ENCODE measurements around the gene AKAP8L.

The AKAP8L gene

GRCh38 chr19:15432629-15433518, 14.1 kb upstream of the AKAP8L start:
- peak overlapping the region; percentile 86 for H3K4me3 Mint-ChIP-seq
- no peaks in the 10 kb centered on the region for H3K9me3 Mint-ChIP-seq
- H3K27me3 Mint-ChIP-seq: no peaks in the 10 kb centered on the region
- peak overlapping the region; percentile 94 for H3K27ac Mint-ChIP-seq
- CTCF ChIA-PET: interaction anchor here (1.4 to 1.6 kb wide), 3 partner anchors 13 to 123 kb away, joined by 4 to 11 read pairs (median 7); partner anchors contain the start of gene AKAP8L
- H3K4me1 Mint-ChIP-seq: peaks cover 38% of the 10 kb centered on the region
- DNase-seq: peak; percentile 95
- peaks cover 3% of the 10 kb centered on the region for H3K36me3 Mint-ChIP-seq

- peaks cover 38% of the 10 kb centered on the region for H3K4me1 Mint-ChIP-seq
- no peaks in the 10 kb centered on the region for H3K27me3 Mint-ChIP-seq
- peak overlapping the region; percentile 89 for H3K27ac Mint-ChIP-seq
- H3K9me3 Mint-ChIP-seq: no peaks in the 10 kb centered on the region
- CTCF ChIA-PET: interaction anchor here (1.4 to 3.1 kb wide), 5 partner anchors 12 to 124 kb away, joined by 4 to 19 read pairs (median 7); partner anchors contain the start of gene AKAP8L
- H3K36me3 Mint-ChIP-seq: peaks cover 8% of the 10 kb centered on the region
- peak; percentile 56 for DNase-seq
- peak overlapping the region; percentile 95 for H3K4me3 Mint-ChIP-seq
Measured at GRCh38 chr19:15432018-15432494, 13.3 kb upstream of the AKAP8L start.

GRCh38 chr19:15431396-15432017, 12.7 kb upstream of the AKAP8L start:
- H3K4me3 Mint-ChIP-seq: peak overlapping the region; percentile 95
- peaks cover 12% of the 10 kb centered on the region for H3K36me3 Mint-ChIP-seq
- CTCF ChIA-PET: interaction anchor here (1.9 to 3.1 kb wide), 2 partner anchors 11 to 124 kb away, joined by 7 to 19 read pairs; partner anchors contain the start of gene AKAP8L
- no peaks in the 10 kb centered on the region for H3K9me3 Mint-ChIP-seq
- no peak for DNase-seq
- H3K4me1 Mint-ChIP-seq: peaks cover 38% of the 10 kb centered on the region
- peak overlapping the region; percentile 89 for H3K27ac Mint-ChIP-seq
- H3K27me3 Mint-ChIP-seq: no peaks in the 10 kb centered on the region

GRCh38 chr19:15430526-15431120, 11.8 kb upstream of the AKAP8L start:
- no peaks in the 10 kb centered on the region for H3K27me3 Mint-ChIP-seq
- peak overlapping the region; percentile 8 for H3K27ac Mint-ChIP-seq
- peaks cover 19% of the 10 kb centered on the region for H3K36me3 Mint-ChIP-seq
- H3K9me3 Mint-ChIP-seq: no peaks in the 10 kb centered on the region
- H3K4me1 Mint-ChIP-seq: peaks cover 34% of the 10 kb centered on the region
- peak overlapping the region; percentile 95 for H3K4me3 Mint-ChIP-seq
- no peak for DNase-seq
- CTCF ChIA-PET: interaction anchor here (1.9 to 3.1 kb wide), 2 partner anchors 10 to 125 kb away, joined by 7 to 19 read pairs; partner anchors contain the start of gene AKAP8L

GRCh38 chr19:15429825-15430467, 11.2 kb upstream of the AKAP8L start:
- Mint-ChIP-seq H3K36me3 (peaks cover 23% of the 10 kb centered on the region), H3K9me3 (no peaks in the 10 kb centered on the region), H3K27me3 (no peaks in the 10 kb centered on the region), H3K4me1 (peaks cover 34% of the 10 kb centered on the region), H3K27ac (no peak overlapping the region), H3K4me3 (peak overlapping the region; percentile 95)
- CTCF ChIA-PET: interaction anchor here (1.9 to 3.1 kb wide), 2 partner anchors 10 to 126 kb away, joined by 7 to 19 read pairs; partner anchors contain the start of gene AKAP8L
- no peak for DNase-seq

GRCh38 chr19:15428956-15429824, 10.4 kb upstream of the AKAP8L start:
- Mint-ChIP-seq H3K27ac (peak overlapping the region; percentile 37), H3K4me1 (peaks cover 34% of the 10 kb centered on the region), H3K4me3 (no peak overlapping the region), H3K9me3 (no peaks in the 10 kb centered on the region), H3K27me3 (no peaks in the 10 kb centered on the region), H3K36me3 (peaks cover 25% of the 10 kb centered on the region)
- DNase-seq: no peak
- CTCF ChIA-PET: interaction anchor here (3.1 kb wide), 1 partner anchor 9 kb away, joined by 19 read pairs; the partner anchor contains the start of gene AKAP8L

- Mint-ChIP-seq H3K36me3 (peaks cover 36% of the 10 kb centered on the region), H3K27me3 (no peaks in the 10 kb centered on the region), H3K4me1 (peaks cover 27% of the 10 kb centered on the region), H3K27ac (no peak overlapping the region), H3K4me3 (no peak overlapping the region), H3K9me3 (peaks cover 3% of the 10 kb centered on the region)
- no peak for DNase-seq
- CTCF ChIA-PET: no interaction called here
Measured at GRCh38 chr19:15427991-15428471, 9.2 kb upstream of the AKAP8L start.

- peaks cover 3% of the 10 kb centered on the region for H3K9me3 Mint-ChIP-seq
- no peak overlapping the region for H3K4me3 Mint-ChIP-seq
- H3K27ac Mint-ChIP-seq: no peak overlapping the region
- no peaks in the 10 kb centered on the region for H3K27me3 Mint-ChIP-seq
- no peak for DNase-seq
- peaks cover 24% of the 10 kb centered on the region for H3K4me1 Mint-ChIP-seq
- CTCF ChIA-PET: no interaction called here
- peaks cover 43% of the 10 kb centered on the region for H3K36me3 Mint-ChIP-seq
Measured at GRCh38 chr19:15427350-15427700, 8.5 kb upstream of the AKAP8L start.

GRCh38 chr19:15426485-15427349, 7.9 kb upstream of the AKAP8L start:
- peaks cover 46% of the 10 kb centered on the region for H3K36me3 Mint-ChIP-seq
- CTCF ChIA-PET: no interaction called here
- DNase-seq: no peak
- no peaks in the 10 kb centered on the region for H3K27me3 Mint-ChIP-seq
- no peak overlapping the region for H3K4me3 Mint-ChIP-seq
- H3K27ac Mint-ChIP-seq: no peak overlapping the region
- H3K4me1 Mint-ChIP-seq: peaks cover 20% of the 10 kb centered on the region
- peaks cover 3% of the 10 kb centered on the region for H3K9me3 Mint-ChIP-seq

GRCh38 chr19:15425321-15425950, 6.6 kb upstream of the AKAP8L start:
- CTCF ChIA-PET: interaction anchor here (0.9 kb wide), 1 partner anchor 38 kb away, joined by 3 read pairs; no protein-coding TSS in a partner anchor

GRCh38 chr19:15424692-15425272, 6.0 kb upstream of the AKAP8L start:
- H3K9me3 Mint-ChIP-seq: peaks cover 3% of the 10 kb centered on the region
- no peak overlapping the region for H3K27ac Mint-ChIP-seq
- CTCF ChIA-PET: interaction anchor here (0.9 kb wide), 1 partner anchor 39 kb away, joined by 3 read pairs; no protein-coding TSS in a partner anchor
- no peak for DNase-seq
- H3K27me3 Mint-ChIP-seq: no peaks in the 10 kb centered on the region
- no peak overlapping the region for H3K4me3 Mint-ChIP-seq
- H3K4me1 Mint-ChIP-seq: peaks cover 6% of the 10 kb centered on the region
- peaks cover 43% of the 10 kb centered on the region for H3K36me3 Mint-ChIP-seq

More at GRCh38 chr19:15425321-15425950, 6.6 kb upstream of the AKAP8L start:
- no peak overlapping the region for H3K27ac Mint-ChIP-seq
- peaks cover 44% of the 10 kb centered on the region for H3K36me3 Mint-ChIP-seq
- no peaks in the 10 kb centered on the region for H3K27me3 Mint-ChIP-seq
- H3K4me3 Mint-ChIP-seq: no peak overlapping the region
- no peak for DNase-seq
- peaks cover 8% of the 10 kb centered on the region for H3K4me1 Mint-ChIP-seq
- H3K9me3 Mint-ChIP-seq: peaks cover 3% of the 10 kb centered on the region
